Fibroblast of the aortic adventitia (primary cell): ENCODE results near the gene SNX25. TPM values are rescaled to one million over a fixed set of nuclear protein-coding genes. Genes with fewer than 3 reads are reported as not detected.

Source experiments
- DNase-seq: peaks from one replicate; pipeline ENCODE4 v3.0.0-alpha.2; 2010; ENCODE audit warnings: low read depth
- H3K4me3 ChIP-seq: 2 replicates; pipeline ENCODE4 v1.5.1; 2011; ENCODE audit warnings: low read depth, mild to moderate bottlenecking, control low read depth, low read length, moderate library complexity
- CTCF ChIP-seq: IDR thresholded peaks from 2 replicates; pipeline ENCODE4 v1.5.1; 2011; ENCODE audit warnings: mild to moderate bottlenecking, low read length, control low read depth, inconsistent platforms; ENCODE audit not compliant: insufficient read depth
- total RNA-seq: library from RNA; depleted of rRNA; stranded (reverse); fragments of >200 nt; gene quantifications from 2 replicates; pipeline ENCODE4 v1.2.3, GENCODE V29; 2012; ENCODE audit warnings: low replicate concordance

SNX25 gene
- total RNA-seq, 1 donor: 27.5 TPM

GRCh38 chr4:185221912-185222311, 12.5 kb downstream of the SNX25 start:
- H3K4me3 ChIP-seq: no peak overlapping the region
- DNase-seq: no peak
- no peak for TF ChIP-seq CTCF

- H3K4me3 ChIP-seq: no peak overlapping the region
Measured at GRCh38 chr4:185222598-185222997, 13.2 kb downstream of the SNX25 start.

GRCh38 chr4:185224597-185224996, 15.2 kb downstream of the SNX25 start:
- TF ChIP-seq CTCF: peak; percentile 41
- no peak overlapping the region for H3K4me3 ChIP-seq
- DNase-seq: no peak

More at GRCh38 chr4:185222598-185222997, 13.2 kb downstream of the SNX25 start:
- no peak for TF ChIP-seq CTCF
- peak; percentile 79 for DNase-seq

- no peak for DNase-seq
- no peak for TF ChIP-seq CTCF
- H3K4me3 ChIP-seq: no peak overlapping the region
Measured at GRCh38 chr4:185225940-185226339, 16.5 kb downstream of the SNX25 start.

GRCh38 chr4:185227131-185227551, 17.7 kb downstream of the SNX25 start:
- H3K4me3 ChIP-seq: no peak overlapping the region
- peak; percentile 36 for TF ChIP-seq CTCF
- DNase-seq: no peak

- no peak for DNase-seq
- H3K4me3 ChIP-seq: no peak overlapping the region
- TF ChIP-seq CTCF: no peak
Measured at GRCh38 chr4:185227713-185228278, 18.4 kb downstream of the SNX25 start.

GRCh38 chr4:185229021-185229818, 19.8 kb downstream of the SNX25 start:
- TF ChIP-seq CTCF: no peak
- no peak overlapping the region for H3K4me3 ChIP-seq
- DNase-seq: no peak
